ENCODE measurements around the gene MAP4K4. TPM values are rescaled to one million over a fixed set of nuclear protein-coding genes. Genes with fewer than 3 reads are reported as not detected.

Gene MAP4K4
- total RNA-seq, 2 experiments from 2014 or later: 92.8 to 94.0 TPM

DNA sequence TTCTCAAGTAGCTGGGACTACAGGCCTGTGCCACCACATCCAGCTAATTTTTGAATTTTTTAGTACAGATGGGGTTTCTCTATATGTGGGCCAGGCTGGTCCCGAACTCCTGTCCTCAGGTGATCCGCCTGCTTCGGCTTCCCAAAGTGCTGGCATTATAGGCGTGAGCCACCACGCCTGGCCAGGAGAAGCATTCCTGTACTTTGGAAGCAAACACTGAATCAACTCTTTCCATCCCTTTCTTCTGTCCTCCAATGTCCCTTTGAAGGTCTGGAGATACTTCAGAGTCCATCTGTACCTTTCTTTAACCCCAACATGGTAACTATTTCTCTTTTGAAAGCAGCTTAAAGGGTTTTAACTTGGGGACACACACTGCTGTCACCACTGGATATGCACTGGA lies 23.6 kb upstream of the MAP4K4 start:
- Mint-ChIP-seq H3K4me1 (ENCODE audit: low read depth) (no peaks in the 10 kb centered on the region), H3K27me3 (no peaks in the 10 kb centered on the region), H3K4me3 (no peak overlapping the region), H3K27ac (no peak overlapping the region), H3K9me3 (peaks cover 5% of the 10 kb centered on the region), H3K36me3 (ENCODE audit: low read depth) (no peaks in the 10 kb centered on the region)
- POLR2A ChIA-PET: interaction anchor here (0.6 kb wide), 1 partner anchor 8 kb away, joined by 3 read pairs; no protein-coding TSS in a partner anchor
- no peak for ATAC-seq (ENCODE audit: poor library complexity)
- H3K27me3 ChIP-seq (ENCODE audit: control insufficient read depth in 1 of 2, insufficient read depth in 2 of 2, low read length in 2 of 2): no peaks in the 10 kb centered on the region
- H3K4me3 ChIP-seq (ENCODE audit: low read length): no peak overlapping the region
- no peak overlapping the region for H3K27ac ChIP-seq (ENCODE audit: low read depth in 1 of 2, low read length in 2 of 2)
- H3K36me3 ChIP-seq (ENCODE audit: insufficient read depth, low read length): no peaks in the 10 kb centered on the region
- no peak for DNase-seq
- CTCF ChIA-PET: interaction anchor here (0.7 kb wide), 1 partner anchor 80 kb away, joined by 3 read pairs; no protein-coding TSS in a partner anchor
- H3K9me3 ChIP-seq (ENCODE audit: control insufficient read depth in 1 of 2, insufficient read depth in 1 of 2, low read length in 2 of 2): no peaks in the 10 kb centered on the region
- intact Hi-C loops (cut with DNase I, micrococcal nuclease): no loop called here
- no peaks in the 10 kb centered on the region for H3K4me1 ChIP-seq (ENCODE audit: insufficient read depth, low read length)
- TF ChIP-seq, protein P1, sequence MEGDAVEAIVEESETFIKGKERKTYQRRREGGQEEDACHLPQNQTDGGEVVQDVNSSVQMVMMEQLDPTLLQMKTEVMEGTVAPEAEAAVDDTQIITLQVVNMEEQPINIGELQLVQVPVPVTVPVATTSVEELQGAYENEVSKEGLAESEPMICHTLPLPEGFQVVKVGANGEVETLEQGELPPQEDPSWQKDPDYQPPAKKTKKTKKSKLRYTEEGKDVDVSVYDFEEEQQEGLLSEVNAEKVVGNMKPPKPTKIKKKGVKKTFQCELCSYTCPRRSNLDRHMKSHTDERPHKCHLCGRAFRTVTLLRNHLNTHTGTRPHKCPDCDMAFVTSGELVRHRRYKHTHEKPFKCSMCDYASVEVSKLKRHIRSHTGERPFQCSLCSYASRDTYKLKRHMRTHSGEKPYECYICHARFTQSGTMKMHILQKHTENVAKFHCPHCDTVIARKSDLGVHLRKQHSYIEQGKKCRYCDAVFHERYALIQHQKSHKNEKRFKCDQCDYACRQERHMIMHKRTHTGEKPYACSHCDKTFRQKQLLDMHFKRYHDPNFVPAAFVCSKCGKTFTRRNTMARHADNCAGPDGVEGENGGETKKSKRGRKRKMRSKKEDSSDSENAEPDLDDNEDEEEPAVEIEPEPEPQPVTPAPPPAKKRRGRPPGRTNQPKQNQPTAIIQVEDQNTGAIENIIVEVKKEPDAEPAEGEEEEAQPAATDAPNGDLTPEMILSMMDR (IDR thresholded peaks at IDR 0.05): no peak

DNA sequence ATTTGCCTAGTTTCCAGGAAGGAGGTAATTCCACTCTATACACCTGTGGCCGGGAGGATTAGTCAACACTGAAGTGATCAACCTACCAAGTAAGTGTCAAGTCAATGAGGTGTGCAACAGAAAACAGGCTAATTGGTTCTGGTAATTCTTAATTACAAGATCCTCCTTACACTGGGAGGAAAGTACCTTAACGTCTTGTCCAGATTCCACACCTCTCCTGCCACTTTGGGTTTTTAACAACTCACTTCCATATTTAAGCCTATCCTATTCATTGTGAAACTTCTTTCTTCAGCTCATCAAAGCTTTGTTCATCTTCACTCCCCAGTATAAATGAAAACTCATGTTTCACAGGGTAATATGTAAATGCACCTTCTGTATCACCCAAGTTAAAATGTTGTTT lies 22.0 kb upstream of the MAP4K4 start:
- Mint-ChIP-seq H3K27ac (no peak overlapping the region), H3K4me1 (ENCODE audit: low read depth) (no peaks in the 10 kb centered on the region), H3K36me3 (ENCODE audit: low read depth) (no peaks in the 10 kb centered on the region), H3K27me3 (no peaks in the 10 kb centered on the region), H3K4me3 (no peak overlapping the region), H3K9me3 (peaks cover 5% of the 10 kb centered on the region)
- no peak overlapping the region for H3K27ac ChIP-seq (ENCODE audit: low read depth in 1 of 2, low read length in 2 of 2)
- TF ChIP-seq, protein P1 (IDR thresholded peaks at IDR 0.05): no peak
- DNase-seq (no peak), ATAC-seq (ENCODE audit: poor library complexity) (no peak)
- H3K36me3 ChIP-seq (ENCODE audit: insufficient read depth, low read length): no peaks in the 10 kb centered on the region
- ChIA-PET CTCF (no interaction called here), POLR2A (no interaction called here)
- no peaks in the 10 kb centered on the region for H3K27me3 ChIP-seq (ENCODE audit: control insufficient read depth in 1 of 2, insufficient read depth in 2 of 2, low read length in 2 of 2)
- H3K4me1 ChIP-seq (ENCODE audit: insufficient read depth, low read length): no peaks in the 10 kb centered on the region
- no peak overlapping the region for H3K4me3 ChIP-seq (ENCODE audit: low read length)
- H3K9me3 ChIP-seq (ENCODE audit: control insufficient read depth in 1 of 2, insufficient read depth in 1 of 2, low read length in 2 of 2): no peaks in the 10 kb centered on the region
- intact Hi-C loops (cut with DNase I, micrococcal nuclease): no loop called here

DNA sequence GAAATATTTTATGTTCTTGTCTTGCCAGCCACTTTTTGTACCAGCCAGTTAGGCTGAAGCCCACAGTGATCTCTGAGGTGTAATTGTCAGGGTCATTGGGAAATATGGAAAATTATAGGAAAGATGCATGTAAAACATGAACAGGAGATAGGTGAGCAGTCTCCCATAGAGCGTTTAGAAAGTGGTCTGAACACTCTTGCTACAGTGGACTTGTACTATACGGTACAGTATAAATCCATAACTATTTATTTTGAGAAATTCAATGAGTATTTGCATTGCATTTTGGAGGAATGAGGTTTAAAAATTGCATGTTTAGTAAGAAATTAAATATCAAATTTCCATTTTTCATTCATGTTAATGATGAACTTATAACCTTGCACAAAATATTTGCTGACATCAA lies 20.8 kb upstream of the MAP4K4 start:
- ATAC-seq (ENCODE audit: poor library complexity): no peak
- Histone ChIP-seq H3K9me3 (ENCODE audit: control insufficient read depth in 1 of 2, insufficient read depth in 1 of 2, low read length in 2 of 2) (no peaks in the 10 kb centered on the region), H3K36me3 (ENCODE audit: insufficient read depth, low read length) (no peaks in the 10 kb centered on the region), H3K27me3 (ENCODE audit: control insufficient read depth in 1 of 2, insufficient read depth in 2 of 2, low read length in 2 of 2) (no peaks in the 10 kb centered on the region), H3K4me1 (ENCODE audit: insufficient read depth, low read length) (no peaks in the 10 kb centered on the region), H3K4me3 (ENCODE audit: low read length) (no peak overlapping the region), H3K27ac (ENCODE audit: low read depth in 1 of 2, low read length in 2 of 2) (no peak overlapping the region)
- Mint-ChIP-seq H3K4me1 (ENCODE audit: low read depth) (no peaks in the 10 kb centered on the region), H3K36me3 (ENCODE audit: low read depth) (no peaks in the 10 kb centered on the region), H3K4me3 (no peak overlapping the region), H3K9me3 (peaks cover 5% of the 10 kb centered on the region), H3K27ac (no peak overlapping the region), H3K27me3 (no peaks in the 10 kb centered on the region)
- ChIA-PET POLR2A (no interaction called here), CTCF (interaction anchor here (1.3 kb wide), 1 partner anchor 121 kb away, joined by 3 read pairs; no protein-coding TSS in a partner anchor)
- DNase-seq: no peak
- TF ChIP-seq, protein P1 (IDR thresholded peaks at IDR 0.05): no peak
- intact Hi-C loops (cut with DNase I, micrococcal nuclease): no loop called here

All from CD4-positive, alpha-beta T cell (primary cell).